GM18526 (cell line): ENCODE results near the gene INO80.

ENCODE experiments used
- POLR2A ChIP-seq: IDR thresholded peaks from 3 replicates; pipeline ENCODE4 v1.6.1; 2011; ENCODE audit not compliant: insufficient read length; ENCODE audit errors: extremely low read depth

Gene INO80

GRCh38 chr15:41125931-41126642 is 10.0 kb upstream of the INO80 start:
- no peak for TF ChIP-seq POLR2A

DNA sequence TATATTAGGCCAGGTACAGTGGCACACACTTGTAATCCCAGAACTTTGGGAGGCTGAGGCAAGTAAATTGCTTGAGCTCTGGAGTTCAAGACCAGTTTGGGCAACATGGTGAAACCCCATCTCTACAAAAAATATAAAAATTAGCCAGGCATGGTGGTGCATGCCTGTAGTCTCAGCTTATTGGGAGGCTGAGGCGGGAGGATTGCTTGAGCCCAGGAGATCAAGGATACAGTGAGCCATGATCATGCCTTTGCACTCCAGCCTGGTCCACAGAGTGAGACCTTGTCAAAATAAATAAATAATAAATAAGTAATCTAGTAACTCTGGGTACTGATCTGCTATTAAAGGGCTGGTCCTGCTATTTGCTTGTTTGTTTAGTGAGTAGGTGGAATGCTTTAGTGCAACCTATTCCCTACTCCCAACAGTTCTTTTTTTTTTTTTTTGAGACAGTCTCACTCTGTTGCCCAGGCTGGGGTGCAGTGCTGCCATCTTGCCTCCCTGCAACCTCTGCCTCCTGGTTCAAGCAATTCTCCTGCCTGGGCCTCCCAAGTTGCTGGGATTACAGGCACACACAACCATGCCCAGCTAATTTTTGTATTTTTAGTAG is 9.1 kb upstream of the INO80 start:
- no peak for TF ChIP-seq POLR2A

DNA sequence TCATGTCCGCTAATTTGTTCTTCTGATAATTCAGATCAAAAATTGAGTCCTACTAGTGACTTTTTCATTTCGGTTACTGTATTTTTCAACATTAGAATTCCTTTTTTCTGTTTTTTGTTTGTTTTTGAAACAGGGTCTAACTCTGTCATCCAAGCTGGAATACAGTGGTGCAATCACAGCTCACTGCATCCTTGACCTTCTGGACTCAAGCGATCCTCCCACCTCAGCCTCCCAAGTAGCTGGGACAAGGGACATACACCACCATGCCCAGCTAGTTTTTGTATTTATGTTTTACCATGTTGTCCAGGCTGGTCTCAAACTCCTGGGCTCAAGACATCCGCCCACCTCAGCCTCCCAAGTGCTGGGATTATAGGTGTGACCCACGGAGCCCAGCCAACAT is 8.0 kb upstream of the INO80 start:
- TF ChIP-seq POLR2A: no peak

DNA sequence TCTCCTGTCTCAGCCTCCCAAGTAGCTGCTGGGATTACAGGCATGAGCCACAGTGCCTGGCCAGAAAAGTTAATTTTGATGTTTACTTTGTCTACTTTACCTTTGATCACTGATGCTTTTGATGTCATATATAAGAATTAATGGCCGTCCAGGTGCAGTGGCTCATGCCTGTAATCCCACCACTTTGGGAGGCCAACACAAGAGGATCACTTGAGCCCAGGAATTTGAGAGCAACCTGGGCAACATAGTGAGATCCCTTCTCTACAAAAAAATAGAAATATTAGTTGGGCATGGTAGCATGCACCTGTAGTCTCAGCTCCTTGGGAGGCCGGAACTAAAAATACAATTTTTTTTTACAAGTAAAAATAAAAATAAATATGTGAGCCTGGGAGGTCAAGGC is 6.8 kb upstream of the INO80 start:
- TF ChIP-seq POLR2A: no peak

GRCh38 chr15:41121951-41122350 is 5.9 kb upstream of the INO80 start:
- TF ChIP-seq POLR2A: no peak

GRCh38 chr15:41116962-41117252 is 827 bp upstream of the INO80 start:
- TF ChIP-seq POLR2A: no peak

GRCh38 chr15:41115652-41116115 is 396 bp downstream of the INO80 start:
- TF ChIP-seq POLR2A: no peak

- TF ChIP-seq POLR2A: no peak
Measured at GRCh38 chr15:41115161-41115651, 874 bp downstream of the INO80 start.

- TF ChIP-seq POLR2A: no peak
Measured at GRCh38 chr15:41106947-41107346, 9.1 kb downstream of the INO80 start.

GRCh38 chr15:41105348-41106334 is 10.4 kb downstream of the INO80 start:
- no peak for TF ChIP-seq POLR2A

- no peak for TF ChIP-seq POLR2A
Measured at GRCh38 chr15:41104234-41104633, 11.8 kb downstream of the INO80 start.

GRCh38 chr15:41102854-41103253 is 13.2 kb downstream of the INO80 start:
- no peak for TF ChIP-seq POLR2A

DNA sequence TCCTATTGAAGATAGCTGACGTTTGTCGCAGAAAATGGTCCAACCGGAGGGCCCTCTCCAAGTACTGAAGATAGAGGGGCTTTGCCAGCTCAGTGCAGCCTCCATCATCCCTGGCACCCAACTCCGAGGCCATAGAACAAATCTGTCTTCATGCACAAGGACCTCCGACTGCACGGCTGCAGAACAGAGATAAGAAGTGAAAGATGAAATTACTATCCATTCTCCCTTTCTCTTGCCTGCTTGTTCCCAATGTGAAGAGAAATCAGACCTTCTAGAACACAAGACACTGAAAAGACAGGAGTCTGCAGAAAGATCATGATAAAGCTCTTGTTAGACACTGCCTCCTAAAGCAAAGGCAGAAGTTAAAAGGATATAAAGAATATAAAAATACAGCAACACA is 19.9 kb downstream of the INO80 start:
- no peak for TF ChIP-seq POLR2A

DNA sequence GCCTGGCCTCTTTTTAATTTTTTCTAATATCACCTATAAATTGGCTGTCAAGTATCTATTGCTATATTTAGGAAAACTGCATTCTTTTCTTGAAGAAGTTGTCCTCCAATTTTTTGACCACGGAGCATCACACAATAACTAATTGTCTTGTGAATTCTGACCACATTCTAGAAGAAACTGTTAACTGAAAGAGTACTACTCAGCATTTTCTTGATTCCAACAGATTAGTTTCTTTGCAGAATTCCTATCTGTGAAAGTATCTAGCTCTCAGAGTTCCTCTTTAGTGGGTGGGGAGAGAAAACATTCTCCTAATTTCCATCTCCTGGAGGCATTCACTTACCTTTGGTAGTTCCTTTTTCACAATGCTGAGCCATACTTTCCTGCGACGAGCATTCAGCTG is 31.1 kb downstream of the INO80 start:
- TF ChIP-seq POLR2A: no peak

GRCh38 chr15:41080144-41080543 is 35.9 kb downstream of the INO80 start:
- TF ChIP-seq POLR2A: no peak

DNA sequence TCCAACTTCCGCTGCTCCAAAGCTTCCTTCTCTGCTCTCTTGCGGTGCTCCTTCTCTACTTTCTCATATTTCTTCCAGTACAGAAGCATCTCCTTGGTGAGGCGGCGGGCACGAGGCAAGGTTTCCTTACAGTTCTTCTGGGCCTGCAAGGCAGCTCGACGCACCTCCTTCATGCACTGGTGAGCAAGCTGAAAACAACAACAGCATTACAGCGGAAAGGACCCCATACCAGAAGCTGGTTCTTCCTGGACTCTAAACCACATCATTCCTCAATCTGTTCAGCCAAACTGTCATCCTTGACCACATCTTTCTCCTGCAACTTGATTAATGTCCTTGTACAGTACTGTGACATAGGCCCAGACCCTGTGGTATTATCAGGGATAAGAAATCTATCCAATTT is 36.4 kb downstream of the INO80 start:
- no peak for TF ChIP-seq POLR2A
